OCI-LY7 (cell line): ENCODE measurements around the gene MDH2.
"Not testable (repeated sequence)": the region's sequence is repeated elsewhere in the genome, so short reads cannot be mapped to it uniquely, and the experiment has no call there.

Experiments used
- CTCF ChIP-seq: fragments of 200-600 bp; sonication (generic); conservative IDR thresholded peaks from 2 replicates; pipeline ENCODE4 v1.5.1; 2014; ENCODE audit warnings: mild to moderate bottlenecking, antibody characterized with exemption, low read length, moderate library complexity, mixed read lengths
- EZH2phosphoT487 ChIP-seq: fragments of 200-600 bp; sonication (generic); IDR thresholded peaks from 2 replicates; pipeline ENCODE4 v1.6.1; 2018; ENCODE audit warnings: low read depth, borderline replicate concordance, mild to moderate bottlenecking, mixed run types, antibody characterized with exemption, low read length, moderate library complexity, mixed read lengths

- not testable (repeated sequence) for TF ChIP-seq CTCF, EZH2phosphoT487
Observed at GRCh38 chr7:76101693-76102437, 54.0 kb downstream of the MDH2 start.
